AG04449 (cell line): Measurements from ENCODE around the gene NCLN.

ENCODE experiments used
- CTCF ChIA-PET: fragments of 350-600 bp; formaldehyde crosslinking; extraction: SDS; loops from one replicate; lab custom pipeline; 2021; ENCODE audit warnings: antibody characterized with exemption; lab: Yijun Ruan, JAX
- POLR2A ChIA-PET: fragments of 400-600, 350-600 bp; formaldehyde crosslinking; extraction: SDS; loops from one replicate; lab custom pipeline; 2020; ENCODE audit warnings: antibody characterized with exemption, inconsistent platforms; lab: Yijun Ruan, JAX
- DNase-seq: peaks from one replicate; pipeline ENCODE4 v3.0.0-alpha.2; 2010; ENCODE audit warnings: low read depth, low spot score
- H3K4me3 ChIP-seq: 2 replicates; pipeline ENCODE4 v1.5.1; 2011; ENCODE audit warnings: low read depth, mild to moderate bottlenecking, control low read depth, low read length
- TF ChIP-seq, protein P1 (sequence below): IDR thresholded peaks from one replicate; pipeline ENCODE4 v1.5.1; 2011; ENCODE audit warnings: mild to moderate bottlenecking, moderate library complexity, low read length, control low read depth, inconsistent platforms; ENCODE audit not compliant: insufficient read depth; ENCODE audit errors: missing control alignments

Gene NCLN

DNA sequence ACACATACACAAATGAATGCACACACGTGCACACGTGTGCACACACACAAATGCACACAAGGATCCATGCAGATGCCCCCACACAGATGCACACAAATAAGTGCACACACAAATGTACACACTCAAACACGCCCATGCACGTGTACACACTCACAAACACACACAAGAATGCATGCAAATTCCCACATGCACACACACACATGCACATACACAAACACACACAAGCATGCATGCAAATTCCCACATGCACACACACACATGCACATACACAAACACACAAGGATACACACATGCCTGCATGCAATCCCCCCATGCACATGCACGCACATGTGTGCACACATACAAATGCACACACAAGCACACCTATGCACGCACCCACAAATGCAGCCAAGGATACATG, 36.6 kb upstream of the NCLN start:
- ChIA-PET CTCF (no interaction called here), POLR2A (no interaction called here)
- TF ChIP-seq, protein P1, sequence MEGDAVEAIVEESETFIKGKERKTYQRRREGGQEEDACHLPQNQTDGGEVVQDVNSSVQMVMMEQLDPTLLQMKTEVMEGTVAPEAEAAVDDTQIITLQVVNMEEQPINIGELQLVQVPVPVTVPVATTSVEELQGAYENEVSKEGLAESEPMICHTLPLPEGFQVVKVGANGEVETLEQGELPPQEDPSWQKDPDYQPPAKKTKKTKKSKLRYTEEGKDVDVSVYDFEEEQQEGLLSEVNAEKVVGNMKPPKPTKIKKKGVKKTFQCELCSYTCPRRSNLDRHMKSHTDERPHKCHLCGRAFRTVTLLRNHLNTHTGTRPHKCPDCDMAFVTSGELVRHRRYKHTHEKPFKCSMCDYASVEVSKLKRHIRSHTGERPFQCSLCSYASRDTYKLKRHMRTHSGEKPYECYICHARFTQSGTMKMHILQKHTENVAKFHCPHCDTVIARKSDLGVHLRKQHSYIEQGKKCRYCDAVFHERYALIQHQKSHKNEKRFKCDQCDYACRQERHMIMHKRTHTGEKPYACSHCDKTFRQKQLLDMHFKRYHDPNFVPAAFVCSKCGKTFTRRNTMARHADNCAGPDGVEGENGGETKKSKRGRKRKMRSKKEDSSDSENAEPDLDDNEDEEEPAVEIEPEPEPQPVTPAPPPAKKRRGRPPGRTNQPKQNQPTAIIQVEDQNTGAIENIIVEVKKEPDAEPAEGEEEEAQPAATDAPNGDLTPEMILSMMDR = no peak
- no peak overlapping the region for H3K4me3 ChIP-seq
- no peak for DNase-seq

DNA sequence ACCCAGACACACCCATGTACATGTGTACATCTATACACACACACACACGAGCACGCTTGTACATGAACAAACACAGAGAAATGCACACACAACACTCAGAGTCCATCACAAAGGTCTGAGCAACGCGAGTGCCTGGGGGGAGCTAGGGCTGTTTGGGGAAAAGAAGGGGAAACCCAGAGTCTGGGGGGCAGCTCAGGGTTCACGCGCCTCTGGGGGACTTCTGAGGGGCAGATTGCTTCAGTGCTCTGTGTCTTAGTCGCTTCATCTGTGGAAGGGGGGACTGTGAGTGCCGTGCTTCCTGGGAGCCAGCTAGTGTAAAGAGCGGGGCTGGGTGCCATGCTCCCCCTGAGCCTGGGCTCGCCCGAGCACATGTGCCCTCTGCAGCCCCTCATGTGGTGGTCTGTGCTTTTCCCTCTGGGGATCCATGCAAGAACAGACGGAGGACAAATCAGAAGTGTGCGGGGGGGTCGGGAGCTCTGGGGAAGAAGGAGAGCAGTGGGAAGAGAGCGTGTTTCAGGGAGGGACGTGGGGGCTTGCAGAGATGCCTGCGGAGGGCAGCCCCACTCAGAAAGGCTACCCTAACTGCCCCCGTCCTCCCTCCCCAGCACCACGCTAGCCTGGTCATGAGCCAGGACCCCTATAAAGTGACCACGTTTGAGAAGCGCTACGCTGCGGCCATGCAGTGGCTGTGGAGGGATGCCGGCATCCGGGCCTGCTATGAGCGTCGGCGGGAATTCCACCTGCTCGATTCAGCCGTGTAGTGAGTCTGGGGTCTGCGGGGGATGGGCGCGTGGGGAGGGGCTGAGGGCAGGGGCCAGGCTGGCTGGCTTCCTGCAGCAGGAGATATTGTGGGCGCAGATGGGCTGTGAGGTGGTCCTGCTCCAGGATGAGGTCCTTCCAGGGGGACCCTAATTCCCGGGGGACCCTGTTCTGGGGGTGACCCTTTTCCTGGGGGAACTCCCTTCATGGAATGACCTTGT, 35.9 kb upstream of the NCLN start:
- no peak for DNase-seq
- ChIA-PET CTCF (no interaction called here), POLR2A (no interaction called here)
- TF ChIP-seq, protein P1 = no peak
- H3K4me3 ChIP-seq = no peak overlapping the region

DNA sequence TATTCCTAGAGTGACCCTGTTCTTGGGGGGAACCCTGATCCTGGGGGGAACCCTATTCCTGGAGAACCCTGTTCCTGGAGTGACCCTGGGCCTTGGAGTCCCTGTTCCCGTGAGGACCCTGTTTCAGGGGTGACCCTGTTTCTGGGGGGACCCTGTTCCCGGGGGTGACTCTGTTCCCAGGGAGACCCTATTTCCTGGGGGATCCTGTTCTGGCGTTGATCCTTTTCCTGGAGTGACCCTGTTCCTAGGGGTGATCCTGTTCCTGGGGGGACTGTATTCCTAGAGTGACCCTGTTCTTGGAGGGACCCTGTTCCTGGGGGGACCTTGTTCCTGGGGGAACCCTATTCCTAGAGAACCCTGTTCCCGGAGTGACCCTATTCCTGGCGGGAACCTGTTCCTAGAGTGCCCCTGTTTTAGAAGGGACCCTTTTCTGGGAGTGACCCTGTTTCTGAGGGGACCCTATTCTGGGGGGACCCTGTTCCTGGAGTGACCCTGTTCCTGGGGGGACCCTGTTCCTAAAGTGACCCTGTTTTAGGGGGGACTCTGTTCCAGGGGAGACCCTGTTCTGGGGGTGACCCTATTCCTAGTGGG, 34.9 kb upstream of the NCLN start:
- ChIA-PET CTCF (interaction anchor here (0.5 to 2.6 kb wide), 5 partner anchors 9 to 1617 kb away, joined by 3 to 19 read pairs (median 4); no protein-coding TSS in a partner anchor), POLR2A (no interaction called here)
- no peak for DNase-seq
- no peak overlapping the region for H3K4me3 ChIP-seq
- TF ChIP-seq, protein P1 = no peak

DNA sequence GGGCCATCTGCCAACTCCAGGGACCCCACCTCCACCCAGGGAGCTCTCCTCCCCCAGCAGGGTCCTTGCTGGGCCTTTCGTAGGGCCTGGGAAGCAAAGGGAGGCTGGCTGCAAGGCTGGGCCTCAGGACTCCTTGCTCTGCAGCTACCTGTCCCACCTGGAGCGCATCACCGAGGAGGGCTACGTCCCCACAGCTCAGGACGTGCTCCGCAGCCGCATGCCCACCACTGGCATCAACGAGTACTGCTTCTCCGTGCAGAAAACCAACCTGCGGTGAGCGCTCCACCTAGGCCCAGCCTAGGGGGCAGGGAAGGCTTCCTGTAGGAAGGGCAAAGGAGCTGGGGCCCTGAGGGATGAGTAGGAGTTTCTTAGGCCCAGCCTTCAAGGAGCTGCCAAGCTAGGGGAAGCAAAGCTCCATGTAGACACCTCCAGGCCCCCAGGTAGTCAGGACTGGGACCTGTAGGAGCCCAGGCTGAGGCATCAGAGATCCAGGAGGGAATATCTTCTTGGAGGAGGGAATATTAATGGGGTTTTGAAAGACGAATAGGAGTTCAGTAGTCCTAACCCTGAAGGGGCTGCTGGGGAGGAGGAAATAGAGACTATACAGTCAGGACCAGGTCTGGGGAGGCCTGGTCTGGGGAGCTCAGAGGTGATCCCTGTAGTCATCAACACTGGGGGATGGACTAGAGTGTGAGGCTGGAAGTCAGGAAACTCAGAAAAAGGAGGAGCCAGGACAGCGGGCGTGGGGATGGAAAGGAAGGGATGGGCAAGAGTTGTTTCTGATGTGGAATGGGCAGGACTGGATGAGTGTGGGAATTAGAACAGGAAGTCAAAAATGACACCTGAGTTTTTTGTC, 33.9 kb upstream of the NCLN start:
- no peak overlapping the region for H3K4me3 ChIP-seq
- ChIA-PET POLR2A (no interaction called here), CTCF (interaction anchor here (0.5 to 2.6 kb wide), 8 partner anchors 9 to 1618 kb away, joined by 3 to 19 read pairs (median 4); no protein-coding TSS in a partner anchor)
- no peak for DNase-seq
- TF ChIP-seq, protein P1 = no peak

DNA sequence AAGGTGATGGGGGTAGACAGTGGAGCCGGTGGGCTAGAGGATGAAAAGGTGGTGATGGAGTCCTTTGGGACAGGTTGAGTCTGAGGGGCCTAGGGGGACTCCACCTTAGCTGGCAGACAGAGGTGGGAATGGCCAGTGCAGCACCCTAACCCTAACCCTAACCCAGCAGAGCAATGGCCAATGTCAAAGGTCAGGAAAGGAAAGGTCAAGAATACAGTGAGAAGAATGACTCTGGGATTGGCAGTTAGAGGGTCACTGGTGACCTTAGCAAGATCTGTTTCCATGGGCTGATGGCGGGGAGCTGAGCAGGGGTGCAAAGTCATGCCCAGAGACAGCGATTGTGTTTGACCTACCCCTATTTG, 33.3 kb upstream of the NCLN start:
- no peak for DNase-seq
- ChIA-PET CTCF (interaction anchor here (0.5 to 2.6 kb wide), 6 partner anchors 9 to 201 kb away, joined by 3 to 19 read pairs (median 5); no protein-coding TSS in a partner anchor), POLR2A (no interaction called here)
- no peak overlapping the region for H3K4me3 ChIP-seq
- TF ChIP-seq, protein P1 = no peak
